ENCODE results near the gene CREB3. TPM values are rescaled to one million over a fixed set of nuclear protein-coding genes. Genes with fewer than 3 reads are reported as not detected.

CREB3 gene
- total and polyA plus RNA-seq, 9 of the 15 experiments (the other 6 are each of a cell fraction or from before 2014, with no cell fraction given), result 5.7 to 18.3 (median 14.9) TPM

GRCh38 chr9:35727676-35728040, 4.8 kb upstream of the CREB3 start (continued):
- TF ChIP-seq ARID4B (CRISPR knock-in tag; IDR thresholded peaks at IDR 0.05), result no peak
- TF ChIP-seq ESRRB (CRISPR knock-in tag; IDR thresholded peaks at IDR 0.05; ENCODE audit: borderline replicate concordance), result no peak
- peak; percentile 77; the same call in 1 of the 2 replicates for TF ChIP-seq ZBTB7A (IDR thresholded peaks at IDR 0.05; ENCODE audit: borderline replicate concordance, control insufficient read depth, low read depth, low read length)
- TF ChIP-seq ZKSCAN3 (CRISPR knock-in tag; IDR thresholded peaks at IDR 0.05), result no peak
- peak; percentile 49 for TF ChIP-seq PRDM10 (IDR thresholded peaks at IDR 0.05; ENCODE audit: partially characterized antibody)
- TF ChIP-seq BRCA1 (IDR thresholded peaks at IDR 0.05), result no peak
- TF ChIP-seq BRCA1 (CRISPR knock-in tag; IDR thresholded peaks at IDR 0.05), result no peak
- TF ChIP-seq CBFA2T3 (IDR thresholded peaks at IDR 0.05), result peak; percentile 79
- no peak for TF ChIP-seq ATF4 (CRISPR knock-in tag; IDR thresholded peaks at IDR 0.05)
- TF ChIP-seq ZNF589 (CRISPR knock-in tag; IDR thresholded peaks at IDR 0.05; ENCODE audit: low read depth), result no peak
- no peak for TF ChIP-seq HNRNPLL (IDR thresholded peaks at IDR 0.05; ENCODE audit: low read depth, low read length, poor library complexity, severe bottlenecking)
- TF ChIP-seq NCOR1 (IDR thresholded peaks at IDR 0.05), result peak; percentile 52
- peak; percentile 83 for TF ChIP-seq TFAP4 (CRISPR knock-in tag; IDR thresholded peaks at IDR 0.05; ENCODE audit: borderline replicate concordance)
- TF ChIP-seq ZNF3 (CRISPR knock-in tag; IDR thresholded peaks at IDR 0.05), result no peak
- TF ChIP-seq ZNF316 (IDR thresholded peaks at IDR 0.05), result peak; percentile 46; the same call in 1 of the 2 replicates
- peak; percentile 60; the same call in 1 of the 2 replicates for TF ChIP-seq POLR2AphosphoS5 (IDR thresholded peaks at IDR 0.05; ENCODE audit: control insufficient read depth, insufficient read depth, low read depth, low read length)
- no peak for TF ChIP-seq ZBTB8A (IDR thresholded peaks at IDR 0.05; ENCODE audit: partially characterized antibody)
- no peak for TF ChIP-seq ZNF586 (CRISPR knock-in tag; conservative IDR thresholded peaks at IDR 0.05)
- TF ChIP-seq ZSCAN29 (IDR thresholded peaks at IDR 0.05), result no peak
- no peak for TF ChIP-seq ZC3H4 (CRISPR knock-in tag; IDR thresholded peaks at IDR 0.05; ENCODE audit: borderline replicate concordance)
- no peak for TF ChIP-seq RFX5 (IDR thresholded peaks at IDR 0.05; ENCODE audit: low read depth, low read length)
